ENCODE measurements around the gene RALGAPA2.

Gene RALGAPA2

DNA sequence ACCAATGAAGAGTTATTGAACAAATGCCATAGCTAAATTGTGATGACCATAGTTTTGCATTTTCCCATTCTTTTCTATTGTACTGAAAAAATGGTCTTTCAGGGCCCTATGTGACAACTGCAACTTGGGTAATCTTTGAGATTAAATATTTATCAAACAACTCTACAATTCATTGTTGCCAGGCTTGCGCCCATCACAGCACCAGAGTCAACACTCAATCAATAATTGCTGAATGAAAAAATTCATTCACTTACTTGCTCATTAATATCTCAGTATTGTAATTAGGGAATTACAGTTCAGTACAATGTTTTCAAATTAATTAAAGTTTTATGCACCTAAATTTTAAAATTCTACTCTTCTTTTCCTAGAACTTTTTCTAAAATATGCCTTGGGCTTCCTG lies 7.7 kb upstream of the RALGAPA2 start:
- DNase-seq, result no peak

GRCh38 chr20:20719411-20719810 lies 7.0 kb upstream of the RALGAPA2 start:
- DNase-seq, result no peak

- no peak for DNase-seq
These were observed 861 bp upstream of the RALGAPA2 start for GRCh38 chr20:20713244-20713765.

- DNase-seq, result no peak
These were observed 405 bp downstream of the RALGAPA2 start for GRCh38 chr20:20712004-20712473.

DNA sequence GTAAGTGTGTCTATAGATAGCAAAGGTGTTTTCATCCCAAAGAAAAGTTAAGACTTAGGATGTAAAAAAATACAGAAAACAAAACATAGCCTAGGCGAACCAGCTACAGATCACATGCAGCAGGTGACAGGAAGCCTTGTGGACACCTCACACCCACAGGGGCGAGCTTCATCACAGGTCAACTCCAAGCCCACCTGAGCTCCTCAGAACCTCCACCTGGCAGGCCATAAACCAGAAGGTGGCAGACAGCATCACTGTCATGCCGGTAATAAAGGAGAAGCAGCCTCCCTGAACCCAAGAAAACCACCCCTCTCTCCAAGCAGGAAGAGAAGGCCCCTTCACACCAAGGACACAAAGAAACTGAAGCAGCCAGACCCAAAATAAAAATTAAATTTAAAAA lies 1.0 kb downstream of the RALGAPA2 start:
- DNase-seq, result no peak

GRCh38 chr20:20710443-20711315 lies 1.8 kb downstream of the RALGAPA2 start:
- DNase-seq, result no peak

- no peak for DNase-seq
These were observed 2.6 kb downstream of the RALGAPA2 start for GRCh38 chr20:20709887-20710286.

DNA sequence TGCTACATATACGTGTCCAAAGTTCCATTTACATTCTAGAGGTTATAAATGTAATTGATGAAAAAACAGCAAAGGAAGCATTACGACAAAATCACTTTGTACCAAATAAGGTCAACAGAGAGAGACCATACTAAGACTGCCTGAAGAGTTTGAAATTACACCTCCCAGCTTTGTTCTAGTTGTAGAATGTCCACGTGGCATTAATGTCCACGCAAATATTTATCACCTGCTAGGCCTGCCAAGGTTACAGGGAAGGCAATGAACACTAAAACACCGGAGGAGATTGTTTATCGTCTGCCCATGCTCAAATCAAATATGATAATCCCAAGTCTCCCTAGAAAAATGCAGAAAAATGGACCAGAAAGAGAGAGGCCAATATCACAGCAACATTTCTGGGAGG lies 6.2 kb downstream of the RALGAPA2 start:
- DNase-seq, result no peak

GRCh38 chr20:20702330-20703245 lies 9.9 kb downstream of the RALGAPA2 start:
- no peak for DNase-seq

DNA sequence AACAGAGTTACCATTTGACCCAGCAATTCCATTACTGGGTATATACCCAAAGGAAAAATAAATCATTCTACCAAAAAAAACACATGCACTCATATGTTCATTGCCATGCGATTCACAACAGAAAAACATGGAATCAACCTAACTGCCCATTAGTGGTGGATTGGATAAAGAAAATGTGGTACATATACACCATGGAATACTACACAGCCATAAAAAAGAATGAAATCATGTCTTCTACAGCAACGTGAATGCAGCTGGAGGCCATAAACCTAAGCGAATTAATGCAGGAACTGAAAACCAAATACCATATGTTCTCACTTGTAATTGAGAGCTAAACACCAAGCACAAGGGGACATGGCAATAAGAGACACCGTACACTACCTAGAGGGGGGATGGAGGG lies 12.5 kb downstream of the RALGAPA2 start:
- DNase-seq, result no peak

GRCh38 chr20:20699144-20699543 lies 13.3 kb downstream of the RALGAPA2 start:
- DNase-seq, result no peak

- no peak for DNase-seq
These were observed 15.1 kb downstream of the RALGAPA2 start for GRCh38 chr20:20697325-20697845.

GRCh38 chr20:20695250-20695816 lies 17.1 kb downstream of the RALGAPA2 start:
- DNase-seq, result no peak

GRCh38 chr20:20694591-20694990 lies 17.9 kb downstream of the RALGAPA2 start:
- DNase-seq, result no peak

DNA sequence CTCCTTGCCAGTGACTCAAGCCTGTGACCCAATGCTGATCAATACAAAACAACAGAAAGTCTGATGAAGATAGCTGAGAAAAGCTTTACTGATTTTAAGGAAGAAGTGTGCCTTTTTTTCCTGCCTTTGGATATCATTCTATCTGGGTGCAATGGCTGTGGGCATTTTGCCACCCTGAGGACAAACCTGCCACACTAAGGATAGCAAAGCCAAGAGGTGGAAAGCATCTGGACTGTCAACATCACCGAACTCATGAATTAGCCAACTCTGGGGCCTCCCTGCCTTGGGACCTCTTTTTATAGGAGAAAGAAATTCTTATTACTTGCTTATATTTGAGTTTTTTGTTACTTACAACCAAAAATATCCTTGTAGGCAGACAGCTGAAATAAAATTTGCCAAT lies 19.9 kb downstream of the RALGAPA2 start:
- DNase-seq, result no peak

DNA sequence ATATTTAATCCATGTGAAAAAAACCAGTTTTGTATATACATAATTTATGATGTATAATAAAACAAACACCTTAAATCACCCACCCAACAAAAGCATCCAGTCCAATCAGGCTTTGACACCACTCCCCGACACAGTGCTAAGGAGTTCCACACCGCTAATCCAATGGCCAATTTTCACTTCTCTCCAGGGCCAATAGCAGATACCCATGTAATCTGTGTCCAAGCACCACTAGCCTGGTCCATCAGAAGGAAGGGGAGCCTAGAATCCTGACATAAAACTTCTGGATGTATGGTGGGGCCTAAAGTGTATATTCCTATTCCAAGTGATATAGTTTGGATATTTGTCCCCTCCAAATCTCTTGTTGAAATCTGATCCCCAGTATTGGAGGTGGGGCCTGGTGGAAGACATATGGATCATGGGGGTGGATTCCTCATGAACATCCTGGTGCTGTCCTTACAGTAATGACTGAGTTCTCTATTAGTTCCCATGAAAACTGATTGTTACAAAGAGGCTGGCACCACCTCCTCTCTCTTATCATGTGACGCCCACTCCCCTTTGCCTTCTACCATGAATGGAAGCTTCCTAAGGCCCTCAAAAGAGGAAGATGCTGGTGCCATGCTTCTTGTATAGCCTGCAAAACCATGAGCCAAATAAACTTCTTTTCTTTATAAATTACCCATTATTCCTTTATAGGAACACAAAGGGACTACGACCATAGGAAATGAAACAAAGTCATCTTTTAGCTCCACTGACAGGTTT lies 20.8 kb downstream of the RALGAPA2 start:
- DNase-seq, result no peak

- no peak for DNase-seq
These were observed 21.6 kb downstream of the RALGAPA2 start for GRCh38 chr20:20690676-20691476.

DNA sequence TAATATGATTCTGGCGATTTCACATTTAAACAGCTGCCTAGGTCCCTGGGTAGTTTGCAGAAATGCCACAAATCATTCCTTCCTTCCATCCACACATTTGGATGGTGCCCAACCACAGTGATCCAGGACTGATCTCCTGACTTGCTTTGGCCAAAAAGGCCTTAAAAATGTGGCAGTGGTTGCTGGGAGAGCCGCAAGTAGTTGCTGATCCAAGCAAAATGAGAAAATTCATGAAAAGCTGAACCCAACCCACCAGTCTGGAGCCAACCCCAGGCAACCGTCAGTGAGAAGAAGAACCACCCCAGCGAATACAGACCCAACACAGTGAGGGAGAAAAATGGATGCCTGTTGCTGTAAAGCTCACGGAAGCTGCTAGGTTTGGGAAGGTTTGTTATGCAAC lies 25.1 kb downstream of the RALGAPA2 start:
- no peak for DNase-seq

- DNase-seq, result no peak
These were observed 26.8 kb downstream of the RALGAPA2 start for GRCh38 chr20:20685635-20686034.

GRCh38 chr20:20683481-20684321 lies 28.7 kb downstream of the RALGAPA2 start:
- no peak for DNase-seq

Measured in midbrain (tissue), 1 donor.